Effector CD4-positive, alpha-beta T cell (primary cell): ENCODE measurements around the gene MACROD2.

Experiments used
- DNase-seq: peaks from one replicate; pipeline ENCODE4 v3.0.0-alpha.2; 2020

MACROD2 gene

DNA sequence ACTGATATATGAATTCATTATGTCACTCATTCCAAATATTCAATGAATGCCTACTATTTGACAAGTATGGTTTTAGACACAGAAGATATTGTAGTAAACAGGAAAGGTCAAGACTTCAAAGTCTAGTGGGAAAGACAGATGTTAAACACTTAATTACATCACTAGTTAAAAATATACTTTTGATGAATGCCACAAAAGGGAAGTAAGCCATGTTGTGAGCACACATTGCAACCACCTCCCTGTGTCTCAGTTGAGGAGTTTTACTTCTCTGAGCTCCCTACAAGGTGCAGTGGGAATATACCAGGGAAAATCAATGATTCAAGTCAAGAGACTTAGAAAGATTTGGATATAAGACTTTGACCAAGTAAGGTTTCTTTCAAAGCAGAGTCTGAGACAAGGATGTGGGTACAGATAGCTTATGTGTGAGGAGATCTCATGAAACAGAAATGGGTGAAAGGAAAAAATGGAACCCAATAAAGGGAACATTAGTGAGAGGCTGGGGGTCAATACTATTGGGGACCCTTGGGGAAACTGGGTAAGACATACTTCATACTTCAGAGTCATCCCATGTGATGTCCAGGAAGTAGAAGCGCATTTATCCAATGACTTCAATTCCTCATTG lies 2074.2 kb downstream of the MACROD2 start:
- no peak for DNase-seq

DNA sequence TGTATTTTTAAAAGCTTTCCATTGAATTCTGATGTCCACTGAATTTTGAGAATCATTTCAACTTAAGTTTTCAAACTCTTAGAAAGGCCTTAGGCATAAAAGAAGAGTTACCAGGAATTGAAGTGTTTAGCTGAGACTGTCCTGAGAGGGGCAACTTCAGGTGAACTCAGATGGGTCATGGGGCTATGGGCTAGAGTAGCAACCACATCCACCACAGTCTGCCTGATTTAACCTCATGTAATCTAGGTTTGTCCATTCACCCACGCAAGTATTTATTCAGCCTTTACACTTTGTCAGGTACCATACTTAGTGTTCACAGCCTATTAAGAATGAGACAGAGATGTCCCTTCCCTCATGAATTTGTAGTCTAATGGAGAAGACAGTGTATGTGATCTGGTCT lies 2076.9 kb downstream of the MACROD2 start:
- no peak for DNase-seq

DNA sequence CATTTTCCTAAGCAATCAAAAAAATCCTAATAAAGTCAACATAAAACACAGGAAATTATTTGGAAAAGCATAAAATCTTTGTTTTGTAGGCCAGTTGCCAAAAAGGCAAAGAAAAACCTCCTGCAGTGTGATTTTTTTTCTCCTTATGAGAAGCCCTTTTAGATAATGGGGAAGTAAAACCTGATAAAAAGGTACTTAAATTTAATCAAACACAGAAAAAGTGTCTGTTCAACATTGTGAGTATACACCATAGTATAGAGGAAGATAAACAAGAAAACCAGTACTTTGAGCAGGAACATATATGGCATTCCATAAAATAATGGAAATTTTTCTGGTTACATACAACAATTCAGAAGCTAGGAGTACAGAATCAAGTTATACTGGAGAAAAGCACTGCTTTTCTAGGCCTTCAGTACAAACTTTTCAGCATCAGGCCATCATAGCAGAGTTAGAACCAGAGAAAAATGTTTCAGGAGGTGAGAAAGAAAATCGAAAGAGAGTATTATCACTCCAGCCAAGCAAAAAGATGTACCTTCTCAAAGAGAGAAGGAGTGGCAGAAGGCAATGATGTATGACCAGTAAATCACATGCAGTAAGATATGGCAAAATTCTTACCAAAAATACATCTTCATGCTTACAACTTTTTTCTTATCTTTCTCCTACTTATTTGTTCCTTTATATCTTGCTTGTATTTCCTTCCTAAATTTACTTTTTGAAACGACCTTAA lies 2083.0 kb downstream of the MACROD2 start:
- DNase-seq: no peak

- DNase-seq: no peak
Measured at GRCh38 chr20:16081421-16081820, 2086.1 kb downstream of the MACROD2 start.

DNA sequence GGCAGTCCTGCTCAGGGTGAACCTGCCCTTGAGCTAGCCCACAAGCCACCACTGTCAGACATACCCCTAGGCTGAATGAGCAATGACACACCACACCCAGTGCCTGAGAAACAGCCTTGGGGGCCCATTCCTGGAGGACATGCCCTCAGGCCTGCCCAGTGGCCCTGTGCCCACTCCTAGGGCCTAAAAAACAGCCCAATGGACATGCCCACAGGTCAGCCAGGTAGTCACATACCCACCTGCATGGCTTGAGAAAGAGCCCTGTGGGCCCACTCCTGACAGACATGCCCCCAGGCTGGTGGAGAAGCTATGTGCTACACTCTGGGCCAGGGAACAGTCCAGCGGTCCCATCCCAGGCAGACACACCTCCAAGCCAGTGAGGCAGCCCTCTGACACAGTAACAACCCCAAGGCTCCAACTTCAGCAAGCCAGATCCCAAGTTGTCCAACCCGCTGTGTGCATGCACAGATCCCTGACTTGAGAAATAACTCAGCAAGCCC lies 2086.8 kb downstream of the MACROD2 start:
- DNase-seq: no peak

- no peak for DNase-seq
Measured at GRCh38 chr20:16083639-16084280, 2088.4 kb downstream of the MACROD2 start.

GRCh38 chr20:16095226-16095625 lies 2099.9 kb downstream of the MACROD2 start:
- no peak for DNase-seq

- DNase-seq: no peak
Measured at GRCh38 chr20:16096756-16097326, 2101.5 kb downstream of the MACROD2 start.

- no peak for DNase-seq
Measured at GRCh38 chr20:16097788-16098187, 2102.5 kb downstream of the MACROD2 start.

GRCh38 chr20:16098890-16099639 lies 2103.7 kb downstream of the MACROD2 start:
- DNase-seq: no peak

DNA sequence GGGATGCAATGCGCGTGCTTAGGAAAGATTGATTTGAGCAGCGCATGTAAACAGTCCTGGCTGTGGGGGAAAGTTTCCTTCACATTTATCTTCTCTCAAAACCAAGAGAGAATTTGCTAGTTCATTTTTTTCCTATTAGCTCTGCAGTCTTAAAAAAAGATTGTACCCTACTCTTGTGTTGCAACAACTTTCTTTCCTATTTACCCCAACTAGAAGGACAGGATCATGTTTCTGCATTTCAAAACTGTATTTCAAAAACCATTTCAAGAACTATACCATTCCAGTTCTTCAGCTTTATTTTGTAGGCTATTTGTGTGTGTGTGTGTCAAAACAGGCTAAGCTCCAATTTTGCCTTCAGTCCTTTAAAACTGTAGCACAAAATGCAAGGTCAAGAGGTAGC lies 2104.8 kb downstream of the MACROD2 start:
- DNase-seq: no peak

DNA sequence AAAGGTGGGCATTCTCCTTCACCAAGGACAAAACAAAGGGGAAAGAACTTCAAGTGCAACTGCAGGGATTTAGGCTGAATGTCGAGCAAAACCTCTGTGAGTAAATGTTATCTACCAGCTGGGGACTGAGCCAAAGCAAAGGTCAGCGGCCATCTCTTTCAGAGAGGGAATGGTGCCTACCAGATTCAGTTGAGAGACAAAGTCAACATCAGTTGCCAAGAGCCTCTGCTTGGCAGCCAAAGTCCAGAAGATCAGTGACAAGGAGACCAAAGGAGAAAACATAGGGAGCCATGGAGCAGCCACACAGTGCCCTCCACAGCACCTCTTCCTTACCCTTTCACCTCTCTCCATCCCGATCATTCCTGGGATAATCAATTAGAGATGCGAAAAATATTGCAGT lies 2105.5 kb downstream of the MACROD2 start:
- DNase-seq: no peak
